ENCODE measurements around the gene UBE2E2.
"Not testable (repeated sequence)": the region's sequence is repeated elsewhere in the genome, so short reads cannot be mapped to it uniquely, and the experiment has no call there.

UBE2E2 gene

GRCh38 chr3:23202921-23203707 lies at the start of gene UBE2E2:
Gene UBE2E2, plus strand, starts transcription at chr3:23203327.
- DNase-seq, result peak; percentile 74

DNA sequence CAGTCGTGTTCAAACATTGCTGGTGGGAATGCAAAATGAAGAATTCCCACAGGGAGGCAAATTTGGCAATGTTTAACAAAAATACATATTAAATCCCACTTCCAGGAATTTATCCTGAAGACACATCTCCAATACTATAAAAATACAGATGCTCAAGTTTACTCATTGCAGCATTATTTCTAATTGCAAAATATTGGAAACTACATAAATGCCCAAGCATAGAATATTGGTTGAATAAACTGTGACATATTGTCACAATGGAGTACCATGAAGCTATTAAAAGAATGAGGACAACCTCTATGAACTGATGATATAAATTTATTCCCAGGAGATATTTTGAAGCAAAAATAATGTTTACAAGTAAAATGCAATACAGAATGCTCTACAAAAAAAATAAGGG lies 49.7 kb upstream of the UBE2E2 start:
- no peak for DNase-seq

DNA sequence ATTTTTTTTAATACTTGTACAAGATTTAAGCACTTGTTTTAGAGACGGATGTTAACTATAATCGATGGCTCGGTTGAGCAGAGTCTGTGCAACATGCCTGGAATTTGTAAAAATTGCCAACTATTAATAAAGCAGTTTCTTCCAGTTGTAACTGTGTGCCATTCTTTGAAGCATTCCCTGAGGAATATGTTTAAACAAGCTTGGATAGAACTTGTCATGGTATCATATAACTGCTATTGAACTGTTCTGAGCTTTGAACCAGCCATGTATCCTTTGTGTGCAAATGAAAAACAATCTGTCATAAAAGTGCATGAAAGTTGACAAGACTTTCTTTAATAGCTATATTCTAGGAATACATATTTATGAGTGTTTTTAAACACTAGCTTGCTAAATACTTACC lies 45.8 kb upstream of the UBE2E2 start:
- no peak for DNase-seq

- DNase-seq, result peak; percentile 43
Measured at GRCh38 chr3:23159929-23160328, 43.2 kb upstream of the UBE2E2 start.

DNA sequence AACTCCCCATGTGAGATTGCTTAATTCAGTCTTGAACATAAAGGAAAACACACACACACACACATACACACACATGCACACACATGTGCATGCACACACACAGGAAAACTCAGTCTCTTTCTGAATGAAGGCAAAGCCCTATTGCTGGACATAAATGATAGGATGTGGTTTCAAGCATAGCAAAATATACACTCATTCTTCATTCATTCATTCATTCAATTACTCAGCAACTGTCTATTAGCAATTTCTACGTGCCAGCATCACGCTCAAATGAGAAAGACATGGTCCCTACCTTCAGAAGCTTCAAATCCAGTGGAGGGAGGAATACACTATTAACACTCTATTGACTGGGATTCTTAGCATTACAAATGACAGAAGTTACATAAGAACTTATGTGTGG lies 41.8 kb upstream of the UBE2E2 start:
- no peak for DNase-seq

DNA sequence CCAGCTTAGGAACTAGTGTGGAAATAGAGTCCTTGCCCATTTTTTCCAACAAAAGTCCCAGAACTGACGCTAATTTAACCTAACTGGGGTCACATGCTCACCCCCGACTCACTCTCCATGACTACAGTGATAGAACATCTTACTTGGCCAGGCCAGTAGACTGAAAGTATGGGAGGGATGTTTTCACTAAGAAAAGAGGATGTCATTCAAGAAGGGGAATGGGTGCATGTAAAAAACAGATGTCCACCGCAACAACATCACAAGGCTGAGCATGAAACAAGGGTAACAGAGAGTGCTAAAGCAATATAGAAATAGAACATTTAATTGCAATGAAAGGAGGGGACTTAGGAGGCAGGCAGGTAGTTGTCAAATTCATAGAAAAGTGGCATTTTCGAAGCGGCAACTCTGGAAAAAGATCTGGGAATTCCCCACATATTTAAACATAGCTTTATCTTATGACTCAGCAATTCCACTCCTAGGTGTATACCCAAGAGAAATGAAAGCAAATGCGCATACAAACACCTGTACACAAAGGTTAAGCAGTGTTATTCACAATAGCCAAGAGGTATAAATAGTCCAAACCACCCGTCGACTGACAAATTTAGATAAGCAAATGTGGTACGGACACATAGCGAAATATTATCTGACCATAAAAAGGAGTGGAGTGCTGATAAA lies 41.1 kb upstream of the UBE2E2 start:
- DNase-seq, result peak; percentile 31

- peak; percentile 46 for DNase-seq
Measured at GRCh38 chr3:23162934-23163333, 40.2 kb upstream of the UBE2E2 start.

- DNase-seq, result no peak
Measured at GRCh38 chr3:23164746-23165145, 38.4 kb upstream of the UBE2E2 start.

- peak; percentile 8 for DNase-seq
Measured at GRCh38 chr3:23165571-23165970, 37.6 kb upstream of the UBE2E2 start.

- no peak for DNase-seq
Measured at GRCh38 chr3:23166276-23166675, 36.9 kb upstream of the UBE2E2 start.

DNA sequence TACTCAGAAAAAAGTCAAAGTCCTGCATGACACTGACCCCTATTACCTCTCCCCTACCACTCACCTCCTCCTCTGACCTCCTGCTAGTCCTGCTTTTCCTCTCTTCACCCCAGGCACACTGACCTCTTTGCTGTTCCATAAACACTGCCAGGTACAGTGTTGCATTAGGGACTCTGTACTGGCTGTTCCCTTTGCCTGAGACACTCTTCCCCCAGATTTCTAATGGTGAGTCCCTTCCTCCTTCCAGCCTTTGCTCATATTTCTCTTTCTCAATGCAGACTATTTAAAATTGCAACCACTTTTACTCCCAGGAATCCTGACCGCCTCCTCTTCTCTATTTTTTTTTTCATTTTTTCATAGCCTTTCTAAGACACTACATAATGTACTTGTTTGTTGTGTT lies 36.3 kb upstream of the UBE2E2 start:
- no peak for DNase-seq

- no peak for DNase-seq
Measured at GRCh38 chr3:23169551-23169950, 33.6 kb upstream of the UBE2E2 start.

DNA sequence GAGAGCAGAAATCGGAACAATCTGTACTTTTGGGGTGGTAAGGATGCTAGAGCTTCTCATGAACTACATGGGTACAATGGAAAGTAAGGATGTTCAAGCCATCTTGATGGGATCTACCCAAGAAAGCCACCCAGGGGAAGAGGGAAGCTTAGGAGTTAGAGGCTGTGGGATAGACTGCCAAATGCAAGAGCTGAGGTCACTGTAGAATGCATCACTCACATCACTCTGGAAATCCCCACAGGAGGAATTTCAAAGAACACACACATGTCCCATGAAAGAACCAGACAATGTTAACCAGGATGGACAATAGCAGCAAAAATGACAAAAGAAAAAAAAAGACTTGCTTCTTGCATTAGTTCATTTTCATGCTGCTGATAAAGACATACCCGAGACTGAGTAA lies 32.8 kb upstream of the UBE2E2 start:
- peak; percentile 4 for DNase-seq

- DNase-seq, result peak; percentile 77
Measured at GRCh38 chr3:23172059-23172458, 31.1 kb upstream of the UBE2E2 start.

DNA sequence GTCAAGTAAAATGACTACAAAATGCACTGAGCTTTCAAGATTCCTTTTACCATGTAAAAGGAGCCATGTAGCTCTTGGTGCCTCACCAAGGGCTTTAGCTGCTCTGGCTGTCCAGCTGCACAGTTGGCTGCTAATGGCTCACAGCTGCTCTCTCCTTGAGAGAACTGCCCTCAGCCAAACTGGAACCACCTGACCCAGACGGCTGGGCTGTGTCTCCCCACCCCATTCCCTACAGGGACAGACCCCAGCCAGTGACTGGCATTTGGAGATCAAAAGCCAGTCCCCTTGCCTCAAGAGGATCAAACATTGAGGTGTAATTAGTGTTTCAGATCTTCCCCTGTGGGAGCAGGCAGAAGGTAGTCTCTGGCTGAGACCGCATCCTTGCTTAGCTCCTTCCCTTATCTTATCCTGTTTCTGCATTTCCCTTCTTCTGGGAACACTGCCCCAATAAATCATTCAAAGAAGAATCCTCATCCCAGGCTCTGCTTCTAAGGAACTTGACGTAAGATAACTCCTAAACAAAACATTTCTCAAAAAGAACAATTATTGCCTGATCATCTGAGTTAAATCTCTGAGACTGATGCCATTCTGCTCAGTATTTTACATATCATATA lies 28.6 kb upstream of the UBE2E2 start:
- no peak for DNase-seq

- no peak for DNase-seq
Measured at GRCh38 chr3:23175341-23176083, 27.6 kb upstream of the UBE2E2 start.

GRCh38 chr3:23176839-23177238 lies 26.3 kb upstream of the UBE2E2 start:
- DNase-seq, result not testable (repeated sequence)

GRCh38 chr3:23182996-23183513 lies 20.1 kb upstream of the UBE2E2 start:
- no peak for DNase-seq

- peak; percentile 53 for DNase-seq
Measured at GRCh38 chr3:23183731-23184130, 19.4 kb upstream of the UBE2E2 start.

GRCh38 chr3:23185861-23186260 lies 17.3 kb upstream of the UBE2E2 start:
- no peak for DNase-seq

DNA sequence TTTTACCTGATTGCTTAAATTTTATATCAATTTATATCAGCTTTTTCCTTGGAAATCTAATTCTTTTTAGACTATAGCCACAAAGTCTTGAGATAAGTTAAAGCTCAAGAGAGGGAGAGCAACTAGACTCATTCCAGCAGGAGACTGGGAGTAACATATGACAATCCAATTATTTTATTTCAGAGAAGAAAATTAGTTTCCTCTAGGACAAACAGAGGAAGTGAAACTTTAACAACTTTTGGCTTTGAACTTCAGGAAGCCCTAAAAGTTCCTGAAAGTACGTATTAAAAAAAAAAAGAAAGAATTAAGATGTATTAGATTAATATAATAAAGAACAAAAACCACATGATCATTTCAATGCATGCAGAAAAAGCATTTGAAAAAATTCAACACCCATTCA lies 13.9 kb upstream of the UBE2E2 start:
- no peak for DNase-seq

GRCh38 chr3:23192816-23193215 lies 10.3 kb upstream of the UBE2E2 start:
- no peak for DNase-seq

GRCh38 chr3:23193831-23194230 lies 9.3 kb upstream of the UBE2E2 start:
- DNase-seq, result no peak

All from DMS53 (cell line).